A549 (cell line): ENCODE data around the gene SKAP1. TPM values are rescaled to one million over a fixed set of nuclear protein-coding genes. Genes with fewer than 3 reads are reported as not detected.

ENCODE experiments used
- ATAC-seq, 2 experiments: fragments of 200-7000 bp in 1 of 2; fragments of >200 bp in 1 of 2; cut with Nextera tagmentation in 1 of 2; cut with Tn5 transposase in 1 of 2; 3 replicates each; pipeline versions ENCODE4 v1.8.0 to v1.9.1; 2018 to 2020; ENCODE audit warnings: mild to moderate bottlenecking in 1 of 2, moderate library complexity in 1 of 2
- CTCF ChIA-PET: fragments of 300-600 bp; sonication (Branson Sonifier 250); formaldehyde crosslinking; extraction: SDS; loops from one replicate; lab custom pipeline; 2021; ENCODE audit warnings: antibody characterized with exemption, inconsistent platforms; lab: Yijun Ruan, JAX
- POLR2A ChIA-PET: fragments of 350-600 bp; formaldehyde crosslinking; extraction: SDS; loops from one replicate; lab custom pipeline; 2021; ENCODE audit warnings: antibody characterized with exemption, inconsistent platforms; lab: Yijun Ruan, JAX
- DNase-seq, 2 experiments: peaks; one replicate each; pipeline versions ENCODE4 v3.0.0 to v3.0.0-alpha.2; 2011 to 2016; ENCODE audit warnings: low read depth in 1 of 2, low spot score in 1 of 2
- FAIRE-seq: peaks from 2 replicates; lab custom pipeline; 2011; peaks lifted over from hg19 to GRCh38; lab: Jason Lieb, UNC
- H3K27ac ChIP-seq, 2 experiments: fragments of >200 bp; sonication (Bioruptor Twin); formaldehyde crosslinking; 3 replicates each; pipeline ENCODE4 v1.5.1; 2016 to 2017
- H3K4me1 ChIP-seq: fragments of >200 bp; sonication (Bioruptor Twin); formaldehyde crosslinking; 3 replicates; pipeline ENCODE4 v1.6.1; 2016
- H3K4me2 ChIP-seq: fragments of >200 bp; sonication (Bioruptor Twin); formaldehyde crosslinking; 3 replicates; pipeline ENCODE4 v1.6.1; 2016
- H3K4me3 ChIP-seq: fragments of >200 bp; sonication (Bioruptor Twin); formaldehyde crosslinking; 3 replicates; pipeline ENCODE4 v1.5.1; 2016
- H3K9me3 ChIP-seq: fragments of >200 bp; sonication (Bioruptor Twin); formaldehyde crosslinking; 3 replicates; pipeline ENCODE4 v1.6.1; 2016
- BCL3 ChIP-seq: fragments of >200 bp; sonication (Bioruptor Twin); formaldehyde crosslinking; IDR thresholded peaks from 3 replicates; pipeline ENCODE4 v1.6.1; 2016
- BHLHE40 ChIP-seq: IDR thresholded peaks from 2 replicates; pipeline ENCODE4 v1.6.1; 2012; ENCODE audit warnings: low read depth, low read length, inconsistent platforms
- CEBPB ChIP-seq, 2 experiments: fragments of >200 bp in 1 of 2; sonication (Bioruptor Twin) in 1 of 2; formaldehyde crosslinking in 1 of 2; IDR thresholded peaks; 2 replicates each; pipeline ENCODE4 v1.6.1; 2012 to 2016
- CHD2 ChIP-seq: fragments of 150-350 bp; IDR thresholded peaks from 2 replicates; pipeline ENCODE4 v1.6.1; 2014; ENCODE audit warnings: low read length; ENCODE audit not compliant: partially characterized antibody
- CHD4 ChIP-seq: fragments of 200-600 bp; sonication (generic); IDR thresholded peaks from 2 replicates; pipeline ENCODE4 v1.6.1; 2016; ENCODE audit warnings: antibody characterized with exemption, mild to moderate bottlenecking, borderline replicate concordance
- CTCF ChIP-seq: fragments of >200 bp; sonication (Bioruptor Twin); formaldehyde crosslinking; IDR thresholded peaks from 3 replicates; pipeline ENCODE4 v1.5.1; 2016
- E2F6 ChIP-seq: IDR thresholded peaks from 2 replicates; pipeline ENCODE4 v1.6.1; 2012; ENCODE audit warnings: low read depth, borderline replicate concordance
- EHMT2 ChIP-seq: fragments of 200-600 bp; sonication (generic); IDR thresholded peaks from 2 replicates; pipeline ENCODE4 v1.6.1; 2016; ENCODE audit warnings: antibody characterized with exemption, low read depth, mild to moderate bottlenecking, moderate library complexity
- EP300 ChIP-seq, 2 experiments: fragments of >200 bp; sonication (Bioruptor Twin); formaldehyde crosslinking; IDR thresholded peaks; 2 replicates in 1 of 2; 3 replicates in 1 of 2; pipeline ENCODE4 v1.6.1; 2016 to 2017
- ESRRA ChIP-seq: fragments of 150-350 bp; IDR thresholded peaks from 2 replicates; pipeline ENCODE4 v1.6.1; 2014; ENCODE audit warnings: mild to moderate bottlenecking, low read length, borderline replicate concordance
- FOSB ChIP-seq: fragments of 250-450 bp; sonication (Bioruptor Pico); IDR thresholded peaks from 2 replicates; pipeline ENCODE4 v1.5.0; 2020; ENCODE audit warnings: mild to moderate bottlenecking, moderate library complexity
- GATA3 ChIP-seq: IDR thresholded peaks from 2 replicates; pipeline ENCODE4 v1.6.1; 2012; ENCODE audit warnings: borderline replicate concordance
- HES2 ChIP-seq: fragments of >200 bp; sonication (Bioruptor Twin); formaldehyde crosslinking; IDR thresholded peaks from 2 replicates; pipeline ENCODE4 v1.6.1; 2016
- HEYL ChIP-seq: fragments of 250-450 bp; sonication (Bioruptor Pico); IDR thresholded peaks from 2 replicates; pipeline ENCODE4 v1.8.0; 2021; ENCODE audit warnings: mild to moderate bottlenecking, moderate library complexity
- KDM5A ChIP-seq: fragments of 200-600 bp; sonication (generic); IDR thresholded peaks from 2 replicates; pipeline ENCODE4 v1.6.1; 2016; ENCODE audit warnings: antibody characterized with exemption, mild to moderate bottlenecking
- PHF8 ChIP-seq: fragments of 200-600 bp; sonication (generic); IDR thresholded peaks from 2 replicates; pipeline ENCODE4 v1.6.1; 2016; ENCODE audit warnings: low read depth, mild to moderate bottlenecking, antibody characterized with exemption, moderate library complexity, borderline replicate concordance
- REST ChIP-seq: fragments of 200-600 bp; sonication (generic); IDR thresholded peaks from 2 replicates; pipeline ENCODE4 v1.6.1; 2016; ENCODE audit warnings: antibody characterized with exemption, mild to moderate bottlenecking, moderate library complexity
- RFX5 ChIP-seq: fragments of 450-650 bp; IDR thresholded peaks from 2 replicates; pipeline ENCODE4 v1.7.1; 2014; ENCODE audit warnings: antibody characterized with exemption, mild to moderate bottlenecking, moderate library complexity
- SMC3 ChIP-seq: fragments of >200 bp; sonication (Bioruptor Twin); formaldehyde crosslinking; IDR thresholded peaks from 3 replicates; pipeline ENCODE4 v1.6.1; 2018; ENCODE audit warnings: inconsistent platforms
- SREBF2 ChIP-seq: fragments of 450-650 bp; IDR thresholded peaks from 2 replicates; pipeline ENCODE4 v1.6.1; 2014; ENCODE audit warnings: mild to moderate bottlenecking, moderate library complexity
- TFCP2L1 ChIP-seq: fragments of 250-450 bp; sonication (Bioruptor Pico); IDR thresholded peaks from 2 replicates; pipeline ENCODE4 v1.5.0; 2021; ENCODE audit warnings: mild to moderate bottlenecking
- USF2 ChIP-seq: fragments of 450-650 bp; IDR thresholded peaks from 2 replicates; pipeline ENCODE4 v1.6.1; 2014; ENCODE audit warnings: antibody characterized with exemption
- ZC3H11A ChIP-seq: fragments of 450-650 bp; IDR thresholded peaks from 2 replicates; pipeline ENCODE4 v1.6.1; 2014; ENCODE audit warnings: antibody characterized with exemption, mild to moderate bottlenecking
- ZFP36 ChIP-seq: fragments of 450-650 bp; IDR thresholded peaks from 2 replicates; pipeline ENCODE4 v1.6.1; 2014; ENCODE audit warnings: borderline replicate concordance; ENCODE audit not compliant: partially characterized antibody
- ZSCAN20 ChIP-seq: fragments of 250-450 bp; sonication (Bioruptor Pico); IDR thresholded peaks from 2 replicates; pipeline ENCODE4 v1.8.0; 2022; ENCODE audit warnings: mild to moderate bottlenecking, moderate library complexity
- WGBS: methylation state at CpG from one replicate; pipeline ENCODE4 v1.1.6; 2017; ENCODE audit errors: missing lambda C conversion rate; 5-methylcytosine and 5-hydroxymethylcytosine counted together
- polyA plus RNA-seq, 4 experiments: library from polyadenylated mRNA; depleted of rRNA in 3 of 4; stranded (reverse); fragments of >200 nt; fragmentation: RNase III in 1 of 4; extraction: RNeasy Plus Mini Kit Qiagen cat#74134 plus additional on column Dnase treatment in 1 of 4; gene quantifications; 2 replicates in 3 of 4; 3 replicates in 1 of 4; pipeline ENCODE4 v1.2.3, GENCODE V29; 2011 to 2017

SKAP1 gene
- polyA plus RNA-seq, 2 of the 4 experiments (the other 2 are of a cell fraction), result 0.14 to 0.78 TPM

- CTCF ChIA-PET, result interaction anchor here (0.6 to 3.1 kb wide), 11 partner anchors 11 to 835 kb away, joined by 3 to 17 read pairs (median 5); no protein-coding TSS in a partner anchor
- no peak overlapping the region for H3K4me2 ChIP-seq
- POLR2A ChIA-PET, result no interaction called here
- 97% methylated on average over 5 of the region's 5 CpGs for WGBS
- no peak for ATAC-seq
- FAIRE-seq, result no peak
- peaks cover 9% of the 10 kb centered on the region for H3K4me1 ChIP-seq
- H3K27ac ChIP-seq, result no peak overlapping the region
- TF ChIP-seq ZFP36, result no peak
- TF ChIP-seq HES2, result no peak
- TF ChIP-seq CHD2, result no peak
- no peak for TF ChIP-seq KDM5A
- TF ChIP-seq SMC3, result no peak
- TF ChIP-seq EHMT2, result no peak
- TF ChIP-seq EP300 (IDR thresholded peaks at IDR 0.05), result no peak
- no peak for DNase-seq
- no peak overlapping the region for H3K4me3 ChIP-seq
- H3K9me3 ChIP-seq, result no peaks in the 10 kb centered on the region
Observed at GRCh38 chr17:48113201-48113676, 316.8 kb downstream of the SKAP1 start.

GRCh38 chr17:48111937-48112241 lies 318.1 kb downstream of the SKAP1 start:
- DNase-seq (no peak), ATAC-seq (no peak), FAIRE-seq (no peak)
- ChIA-PET CTCF (interaction anchor here (0.9 to 7.1 kb wide), 16 partner anchors 10 to 162 kb away, joined by 3 to 54 read pairs (median 4); partner anchors contain the start of gene CDK5RAP3), POLR2A (no interaction called here)
- TF ChIP-seq USF2, result no peak
- TF ChIP-seq E2F6, result no peak
- no peak for TF ChIP-seq TFCP2L1
- no peak for TF ChIP-seq BHLHE40
- TF ChIP-seq FOSB (CRISPR knock-in tag), result no peak
- no peak for TF ChIP-seq RFX5
- no peak for TF ChIP-seq ZSCAN20 (CRISPR knock-in tag)
- no peak for TF ChIP-seq ZC3H11A
- TF ChIP-seq, all 56 proteins: peak for 0
- Histone ChIP-seq H3K4me2 (no peak overlapping the region), H3K4me1 (peaks cover 9% of the 10 kb centered on the region), H3K27ac (no peak overlapping the region), H3K4me3 (no peak overlapping the region), H3K9me3 (no peaks in the 10 kb centered on the region)
- WGBS, result 81% methylated on average over 2 of the region's 2 CpGs

- Histone ChIP-seq H3K4me1 (peaks cover 9% of the 10 kb centered on the region), H3K4me3 (no peak overlapping the region), H3K27ac (no peak overlapping the region), H3K9me3 (no peaks in the 10 kb centered on the region), H3K4me2 (no peak overlapping the region)
- ChIA-PET POLR2A (no interaction called here), CTCF (interaction anchor here (0.9 to 7.1 kb wide), 7 partner anchors 13 to 83 kb away, joined by 3 to 54 read pairs (median 3); no protein-coding TSS in a partner anchor)
- no peak for FAIRE-seq
- ATAC-seq, result no peak
- DNase-seq, result no peak
- 87% methylated on average over 9 of the region's 9 CpGs for WGBS
- TF ChIP-seq RFX5, result no peak
- TF ChIP-seq KDM5A, result no peak
- TF ChIP-seq CTCF, result no peak
- no peak for TF ChIP-seq REST
- TF ChIP-seq HEYL, result no peak
- TF ChIP-seq ESRRA, result no peak
- no peak for TF ChIP-seq BCL3
- TF ChIP-seq CHD4, result no peak
- no peak for TF ChIP-seq SREBF2
- no peak for TF ChIP-seq PHF8
- no peak for TF ChIP-seq CEBPB (IDR thresholded peaks at IDR 0.05)
- no peak for TF ChIP-seq GATA3
Observed at GRCh38 chr17:48110761-48111160, 319.3 kb downstream of the SKAP1 start.
